Measurements from ENCODE around the gene CPEB1. TPM values are rescaled to one million over a fixed set of nuclear protein-coding genes. Genes with fewer than 3 reads are reported as not detected.
"Not testable (repeated sequence)": the region's sequence is repeated elsewhere in the genome, so short reads cannot be mapped to it uniquely, and the experiment has no call there.

Gene CPEB1
- total and polyA plus RNA-seq, 2 donors (not counting 1 experiment from before 2014, with no cell fraction given): 0.19 to 0.62 TPM

- not testable (repeated sequence) for H3K27ac Mint-ChIP-seq
Observed at GRCh38 chr15:82507693-82508092, 139.5 kb downstream of the CPEB1 start.

GRCh38 chr15:82507087-82507486 lies 140.1 kb downstream of the CPEB1 start:
- WGBS (ENCODE audit: insufficient coverage): no CpG with 5 or more reads among the region's 1 CpG
- H3K79me2 ChIP-seq (ENCODE audit: control insufficient read depth, insufficient read depth, low read length); H3K36me3 ChIP-seq (replicated peaks in 1 of 2; ENCODE audit: control extremely low read depth in 1 of 2, control insufficient read depth in 1 of 2, extremely low read depth in 1 of 2, insufficient read depth in 2 of 2, low read length in 1 of 2); H4K20me1 ChIP-seq (ENCODE audit: control insufficient read depth, insufficient read depth, low read length, poor library complexity, severe bottlenecking); intact Hi-C loops (cut with micrococcal nuclease); H3K4me3 ChIP-seq (ENCODE audit: control extremely low read depth in 1 of 5, extremely low read depth in 1 of 5, insufficient read depth in 1 of 5, low read depth in 2 of 5, low read length in 4 of 5); H3K27me3 ChIP-seq (replicated peaks in 1 of 4; ENCODE audit: control extremely low read depth in 1 of 4, control insufficient read depth in 3 of 4, insufficient read depth in 4 of 4, low read length in 3 of 4); H2AFZ ChIP-seq (ENCODE audit: insufficient read depth, low read depth, low read length, poor library complexity, severe bottlenecking); H3K4me3 Mint-ChIP-seq; H3K4me1 Mint-ChIP-seq; H3K9me3 Mint-ChIP-seq (ENCODE audit: insufficient read depth); DNase-seq; POLR2A ChIA-PET; H3K4me1 ChIP-seq (ENCODE audit: control insufficient read depth in 2 of 2, insufficient read depth in 2 of 2, low read length in 2 of 2); H3K27ac Mint-ChIP-seq; ATAC-seq (ENCODE audit: low read depth); H3K27ac ChIP-seq (ENCODE audit: low read length in 2 of 2); CTCF ChIA-PET; H3K4me2 ChIP-seq (replicated peaks; ENCODE audit: low read depth, low read length, poor library complexity, severe bottlenecking); H3K27me3 Mint-ChIP-seq; H3K9ac ChIP-seq (ENCODE audit: low read length); H3K9me3 ChIP-seq (ENCODE audit: control extremely low read depth in 1 of 3, control insufficient read depth in 2 of 3, insufficient read depth in 1 of 3, low read length in 2 of 3): not testable (repeated sequence)

More at GRCh38 chr15:82507693-82508092, 139.5 kb downstream of the CPEB1 start:
- H3K4me1 ChIP-seq (ENCODE audit: control insufficient read depth in 2 of 2, insufficient read depth in 2 of 2, low read length in 2 of 2); H4K20me1 ChIP-seq (ENCODE audit: control insufficient read depth, insufficient read depth, low read length, poor library complexity, severe bottlenecking); H3K79me2 ChIP-seq (ENCODE audit: control insufficient read depth, insufficient read depth, low read length); H3K9me3 ChIP-seq (ENCODE audit: control extremely low read depth in 1 of 3, control insufficient read depth in 2 of 3, insufficient read depth in 1 of 3, low read length in 2 of 3); H3K4me3 ChIP-seq (ENCODE audit: control extremely low read depth in 1 of 5, extremely low read depth in 1 of 5, insufficient read depth in 1 of 5, low read depth in 2 of 5, low read length in 4 of 5); H3K4me3 Mint-ChIP-seq; H3K9ac ChIP-seq (ENCODE audit: low read length); H2AFZ ChIP-seq (ENCODE audit: insufficient read depth, low read depth, low read length, poor library complexity, severe bottlenecking); CTCF ChIA-PET; intact Hi-C loops (cut with micrococcal nuclease); H3K4me2 ChIP-seq (replicated peaks; ENCODE audit: low read depth, low read length, poor library complexity, severe bottlenecking); ATAC-seq (ENCODE audit: low read depth); H3K4me1 Mint-ChIP-seq; H3K27me3 ChIP-seq (replicated peaks in 1 of 4; ENCODE audit: control extremely low read depth in 1 of 4, control insufficient read depth in 3 of 4, insufficient read depth in 4 of 4, low read length in 3 of 4); DNase-seq; POLR2A ChIA-PET; H3K9me3 Mint-ChIP-seq (ENCODE audit: insufficient read depth); H3K36me3 ChIP-seq (replicated peaks in 1 of 2; ENCODE audit: control extremely low read depth in 1 of 2, control insufficient read depth in 1 of 2, extremely low read depth in 1 of 2, insufficient read depth in 2 of 2, low read length in 1 of 2); H3K27me3 Mint-ChIP-seq; H3K27ac ChIP-seq (ENCODE audit: low read length in 2 of 2): not testable (repeated sequence)
- no CpG with 5 or more reads among the region's 4 CpGs for WGBS (ENCODE audit: insufficient coverage)

- H3K9me3 Mint-ChIP-seq (ENCODE audit: insufficient read depth); H3K27ac ChIP-seq (ENCODE audit: low read length in 2 of 2); H3K4me1 Mint-ChIP-seq; H3K9me3 ChIP-seq (ENCODE audit: control extremely low read depth in 1 of 3, control insufficient read depth in 2 of 3, insufficient read depth in 1 of 3, low read length in 2 of 3); intact Hi-C loops (cut with micrococcal nuclease); DNase-seq; H3K27ac Mint-ChIP-seq; H3K4me3 ChIP-seq (ENCODE audit: control extremely low read depth in 1 of 5, extremely low read depth in 1 of 5, insufficient read depth in 1 of 5, low read depth in 2 of 5, low read length in 4 of 5); H3K79me2 ChIP-seq (ENCODE audit: control insufficient read depth, insufficient read depth, low read length); ATAC-seq (ENCODE audit: low read depth); H3K27me3 Mint-ChIP-seq; H3K27me3 ChIP-seq (replicated peaks in 1 of 4; ENCODE audit: control extremely low read depth in 1 of 4, control insufficient read depth in 3 of 4, insufficient read depth in 4 of 4, low read length in 3 of 4); POLR2A ChIA-PET; H3K4me1 ChIP-seq (ENCODE audit: control insufficient read depth in 2 of 2, insufficient read depth in 2 of 2, low read length in 2 of 2); H3K9ac ChIP-seq (ENCODE audit: low read length); H2AFZ ChIP-seq (ENCODE audit: insufficient read depth, low read depth, low read length, poor library complexity, severe bottlenecking); H3K4me3 Mint-ChIP-seq; H3K4me2 ChIP-seq (replicated peaks; ENCODE audit: low read depth, low read length, poor library complexity, severe bottlenecking); CTCF ChIA-PET; H4K20me1 ChIP-seq (ENCODE audit: control insufficient read depth, insufficient read depth, low read length, poor library complexity, severe bottlenecking); H3K36me3 ChIP-seq (replicated peaks in 1 of 2; ENCODE audit: control extremely low read depth in 1 of 2, control insufficient read depth in 1 of 2, extremely low read depth in 1 of 2, insufficient read depth in 2 of 2, low read length in 1 of 2): not testable (repeated sequence)
- no CpG with 5 or more reads among the region's 3 CpGs for WGBS (ENCODE audit: insufficient coverage)
Observed at GRCh38 chr15:82505842-82506241, 141.3 kb downstream of the CPEB1 start.

- H3K4me3 ChIP-seq (ENCODE audit: control extremely low read depth in 1 of 5, extremely low read depth in 1 of 5, insufficient read depth in 1 of 5, low read depth in 2 of 5, low read length in 4 of 5); H3K9me3 ChIP-seq (ENCODE audit: control extremely low read depth in 1 of 3, control insufficient read depth in 2 of 3, insufficient read depth in 1 of 3, low read length in 2 of 3); H3K4me3 Mint-ChIP-seq; H3K9ac ChIP-seq (ENCODE audit: low read length); intact Hi-C loops (cut with micrococcal nuclease); H3K27ac Mint-ChIP-seq; H3K27me3 ChIP-seq (replicated peaks in 1 of 4; ENCODE audit: control extremely low read depth in 1 of 4, control insufficient read depth in 3 of 4, insufficient read depth in 4 of 4, low read length in 3 of 4); H3K4me2 ChIP-seq (replicated peaks; ENCODE audit: low read depth, low read length, poor library complexity, severe bottlenecking); CTCF ChIA-PET; ATAC-seq (ENCODE audit: low read depth); H2AFZ ChIP-seq (ENCODE audit: insufficient read depth, low read depth, low read length, poor library complexity, severe bottlenecking); DNase-seq; H3K27me3 Mint-ChIP-seq; POLR2A ChIA-PET; H3K9me3 Mint-ChIP-seq (ENCODE audit: insufficient read depth); H3K36me3 ChIP-seq (replicated peaks in 1 of 2; ENCODE audit: control extremely low read depth in 1 of 2, control insufficient read depth in 1 of 2, extremely low read depth in 1 of 2, insufficient read depth in 2 of 2, low read length in 1 of 2); H3K79me2 ChIP-seq (ENCODE audit: control insufficient read depth, insufficient read depth, low read length); H3K27ac ChIP-seq (ENCODE audit: low read length in 2 of 2); H3K4me1 ChIP-seq (ENCODE audit: control insufficient read depth in 2 of 2, insufficient read depth in 2 of 2, low read length in 2 of 2); H4K20me1 ChIP-seq (ENCODE audit: control insufficient read depth, insufficient read depth, low read length, poor library complexity, severe bottlenecking); H3K4me1 Mint-ChIP-seq: not testable (repeated sequence)
- no CpG with 5 or more reads among the region's 3 CpGs for WGBS (ENCODE audit: insufficient coverage)
Observed at GRCh38 chr15:82504074-82504473, 143.1 kb downstream of the CPEB1 start.

Data from B cell (primary cell).